IPS DF 6.9 (cell line): ENCODE results near the gene GPR83.
"Not testable (repeated sequence)": the region's sequence is repeated elsewhere in the genome, so short reads cannot be mapped to it uniquely, and the experiment has no call there.

ENCODE experiments used
- DNase-seq: peaks from one replicate; pipeline ENCODE4 v3.0.0-alpha.2; 2013; ENCODE audit warnings: low read depth, low spot score
- H3K27ac ChIP-seq: one replicate; pipeline ENCODE4 v1.5.1; 2013; ENCODE audit warnings: low read length, control low read depth
- H3K27me3 ChIP-seq: 2 replicates; pipeline ENCODE4 v1.6.1; 2013; ENCODE audit warnings: mild to moderate bottlenecking, low read length; ENCODE audit not compliant: control insufficient read depth, insufficient read depth
- H3K36me3 ChIP-seq: 2 replicates; pipeline ENCODE4 v1.6.1; 2013; ENCODE audit warnings: low read length; ENCODE audit not compliant: control insufficient read depth, insufficient read depth
- H3K4me1 ChIP-seq: 2 replicates; pipeline ENCODE4 v1.6.1; 2013; ENCODE audit warnings: low read length; ENCODE audit not compliant: control insufficient read depth, insufficient read depth
- H3K4me3 ChIP-seq: 2 replicates; pipeline ENCODE4 v1.5.1; 2013; ENCODE audit warnings: mild to moderate bottlenecking, low read length
- H3K9me3 ChIP-seq: 2 replicates; pipeline ENCODE4 v1.6.1; 2013; ENCODE audit warnings: low read length, inconsistent platforms; ENCODE audit not compliant: control insufficient read depth, insufficient read depth
- WGBS: extraction: QIAGEN DNeasy Blood & Tissue Kit; methylation state at CpG from one replicate; pipeline ENCODE4 v1.1.7; 2013; ENCODE audit warnings: mixed read lengths, missing lambda C conversion rate; ENCODE audit not compliant: insufficient read length, insufficient coverage; 5-methylcytosine and 5-hydroxymethylcytosine counted together

The GPR83 gene

GRCh38 chr11:94379613-94380012, 21.6 kb downstream of the GPR83 start:
- WGBS: no CpG with 5 or more reads among the region's 5 CpGs

GRCh38 chr11:94376841-94377240, 24.4 kb downstream of the GPR83 start:
- H3K27me3 ChIP-seq: no peaks in the 10 kb centered on the region
- H3K9me3 ChIP-seq: no peaks in the 10 kb centered on the region
- WGBS: no CpG with 5 or more reads among the region's 1 CpG
- no peaks in the 10 kb centered on the region for H3K4me1 ChIP-seq
- no peak overlapping the region for H3K27ac ChIP-seq
- no peaks in the 10 kb centered on the region for H3K36me3 ChIP-seq
- no peak overlapping the region for H3K4me3 ChIP-seq
- no peak for DNase-seq

More at GRCh38 chr11:94379613-94380012, 21.6 kb downstream of the GPR83 start:
- Histone ChIP-seq H3K27me3 (no peaks in the 10 kb centered on the region), H3K9me3 (no peaks in the 10 kb centered on the region), H3K36me3 (no peaks in the 10 kb centered on the region), H3K27ac (no peak overlapping the region), H3K4me3 (no peak overlapping the region), H3K4me1 (no peaks in the 10 kb centered on the region)
- DNase-seq: no peak

GRCh38 chr11:94370576-94370975, 30.6 kb downstream of the GPR83 start:
- H3K36me3 ChIP-seq, H3K4me3 ChIP-seq, H3K9me3 ChIP-seq, H3K4me1 ChIP-seq, H3K27me3 ChIP-seq, DNase-seq, H3K27ac ChIP-seq: not testable (repeated sequence)
- no CpG with 5 or more reads among the region's 6 CpGs for WGBS

GRCh38 chr11:94350850-94351563, 50.2 kb downstream of the GPR83 start:
- no CpG with 5 or more reads among the region's 10 CpGs for WGBS

GRCh38 chr11:94346311-94346710, 54.9 kb downstream of the GPR83 start:
- WGBS: no CpG with 5 or more reads among the region's 8 CpGs
- H3K4me1 ChIP-seq, H3K27me3 ChIP-seq, DNase-seq, H3K36me3 ChIP-seq, H3K4me3 ChIP-seq, H3K9me3 ChIP-seq, H3K27ac ChIP-seq: not testable (repeated sequence)

More at GRCh38 chr11:94350850-94351563, 50.2 kb downstream of the GPR83 start:
- not testable (repeated sequence) for H3K27ac ChIP-seq, DNase-seq, H3K36me3 ChIP-seq, H3K9me3 ChIP-seq, H3K27me3 ChIP-seq, H3K4me1 ChIP-seq, H3K4me3 ChIP-seq

- Histone ChIP-seq H3K36me3 (no peaks in the 10 kb centered on the region), H3K4me3 (no peak overlapping the region), H3K27ac (no peak overlapping the region), H3K27me3 (no peaks in the 10 kb centered on the region), H3K9me3 (peaks cover 1% of the 10 kb centered on the region; the same call in 1 of the 2 replicates), H3K4me1 (no peaks in the 10 kb centered on the region)
- no CpG with 5 or more reads among the region's 1 CpG for WGBS
- no peak for DNase-seq
Measured at GRCh38 chr11:94343495-94343894, 57.7 kb downstream of the GPR83 start.

GRCh38 chr11:94342250-94342649, 59.0 kb downstream of the GPR83 start:
- no CpG with 5 or more reads among the region's 3 CpGs for WGBS
- Histone ChIP-seq H3K27me3 (no peaks in the 10 kb centered on the region), H3K9me3 (peaks cover 1% of the 10 kb centered on the region; the same call in 1 of the 2 replicates), H3K4me3 (no peak overlapping the region), H3K4me1 (no peaks in the 10 kb centered on the region), H3K36me3 (no peaks in the 10 kb centered on the region), H3K27ac (no peak overlapping the region)
- DNase-seq: no peak

GRCh38 chr11:94338651-94339050, 62.6 kb downstream of the GPR83 start:
- Histone ChIP-seq H3K4me1 (no peaks in the 10 kb centered on the region), H3K27ac (no peak overlapping the region), H3K4me3 (no peak overlapping the region), H3K9me3 (no peaks in the 10 kb centered on the region; the same call in 1 of the 2 replicates), H3K36me3 (no peaks in the 10 kb centered on the region), H3K27me3 (no peaks in the 10 kb centered on the region)
- no peak for DNase-seq
- WGBS: no CpG with 5 or more reads among the region's 3 CpGs

GRCh38 chr11:94336033-94336432, 65.2 kb downstream of the GPR83 start:
- Histone ChIP-seq H3K4me1 (no peaks in the 10 kb centered on the region), H3K27me3 (no peaks in the 10 kb centered on the region), H3K4me3 (no peak overlapping the region), H3K36me3 (no peaks in the 10 kb centered on the region), H3K27ac (no peak overlapping the region), H3K9me3 (no peaks in the 10 kb centered on the region; the same call in 1 of the 2 replicates)
- WGBS: no CpG with 5 or more reads among the region's 6 CpGs
- no peak for DNase-seq

GRCh38 chr11:94332814-94333213, 68.4 kb downstream of the GPR83 start:
- H3K4me1 ChIP-seq: no peaks in the 10 kb centered on the region
- no peak overlapping the region for H3K4me3 ChIP-seq
- H3K27me3 ChIP-seq: no peaks in the 10 kb centered on the region
- H3K36me3 ChIP-seq: no peaks in the 10 kb centered on the region
- no peak for DNase-seq
- H3K9me3 ChIP-seq: no peaks in the 10 kb centered on the region
- no peak overlapping the region for H3K27ac ChIP-seq

- no peaks in the 10 kb centered on the region for H3K4me1 ChIP-seq
- H3K9me3 ChIP-seq: no peaks in the 10 kb centered on the region
- DNase-seq: no peak
- no peak overlapping the region for H3K4me3 ChIP-seq
- H3K27me3 ChIP-seq: no peaks in the 10 kb centered on the region
- WGBS: no CpG with 5 or more reads among the region's 2 CpGs
- no peaks in the 10 kb centered on the region for H3K36me3 ChIP-seq
- no peak overlapping the region for H3K27ac ChIP-seq
Measured at GRCh38 chr11:94330789-94331188, 70.4 kb downstream of the GPR83 start.
